ENCODE results near the gene CAPN11.

Gene CAPN11

DNA sequence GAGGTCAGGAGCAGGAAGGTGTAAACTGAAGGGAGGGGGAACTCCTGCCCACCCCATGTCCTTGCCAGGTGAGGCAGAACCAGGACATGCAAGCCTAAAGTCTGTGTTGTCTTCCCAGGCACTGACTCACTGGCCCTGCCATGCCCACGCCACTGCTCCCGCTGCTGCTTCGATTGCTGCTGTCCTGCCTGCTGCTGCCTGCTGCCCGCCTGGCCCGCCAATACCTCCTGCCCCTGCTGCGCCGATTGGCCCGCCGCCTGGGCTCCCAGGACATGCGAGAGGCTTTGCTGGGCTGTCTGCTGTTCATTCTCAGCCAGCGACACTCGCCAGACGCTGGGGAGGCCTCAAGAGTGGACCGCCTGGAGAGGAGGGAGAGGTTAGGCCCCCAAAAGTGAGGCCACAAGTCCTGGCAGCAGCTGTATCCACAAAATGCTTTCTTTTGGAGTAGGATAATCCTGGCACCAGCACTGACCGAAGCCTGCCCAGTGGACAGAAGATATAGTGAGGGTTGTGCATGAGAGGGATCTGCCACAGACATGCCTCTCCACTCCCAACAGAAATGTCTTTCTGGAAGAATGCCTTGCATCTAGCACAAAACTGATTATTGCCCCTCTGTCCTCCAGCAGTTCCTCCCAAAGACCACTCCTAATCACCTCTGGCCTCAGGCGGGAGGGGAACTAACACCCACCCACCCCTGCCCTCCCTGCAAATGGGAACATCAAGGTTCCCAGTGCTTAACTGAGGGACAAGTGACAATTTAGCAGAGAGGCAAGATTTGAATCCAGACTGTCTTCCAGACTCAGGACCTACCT lies 58.9 kb downstream of the CAPN11 start:
- DNase-seq = no peak

DNA sequence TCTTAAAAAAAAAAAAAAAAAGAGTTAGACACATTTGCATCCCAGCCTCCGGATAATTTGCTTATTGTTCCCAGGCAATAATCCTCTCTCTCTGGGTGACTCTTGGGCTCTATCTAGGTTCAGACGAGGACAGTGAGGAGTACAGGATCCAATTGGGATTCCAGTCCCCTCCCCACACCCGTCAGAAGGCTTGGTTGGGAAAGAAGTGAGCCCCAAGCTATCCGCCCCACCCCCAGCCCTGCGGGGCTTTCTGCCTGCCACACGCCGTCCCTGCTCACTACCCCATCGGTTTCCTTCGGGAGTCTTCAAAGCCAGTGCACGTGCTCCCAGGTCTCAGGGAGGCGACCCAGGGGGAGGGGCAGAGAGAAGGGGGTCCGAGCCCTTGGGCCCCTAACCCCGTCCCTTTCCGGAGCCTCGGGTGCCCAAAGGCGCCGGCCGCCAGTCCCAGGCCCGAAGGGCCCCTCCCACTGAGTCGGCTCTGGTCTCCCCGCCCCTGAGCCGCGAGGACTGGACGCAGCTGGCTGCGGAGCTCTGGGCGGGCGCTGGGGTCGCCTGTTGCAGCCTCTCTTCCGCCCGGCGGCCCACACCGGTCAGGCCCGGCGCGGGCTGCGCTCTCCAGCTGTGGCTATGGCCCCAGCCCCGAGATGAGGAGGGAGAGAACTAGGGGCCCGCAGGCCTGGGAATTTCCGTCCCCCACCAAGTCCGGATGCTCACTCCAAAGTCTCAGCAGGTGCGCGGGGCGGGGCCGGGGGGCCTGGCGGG lies 60.6 kb downstream of the CAPN11 start:
- DNase-seq = no peak

DNA sequence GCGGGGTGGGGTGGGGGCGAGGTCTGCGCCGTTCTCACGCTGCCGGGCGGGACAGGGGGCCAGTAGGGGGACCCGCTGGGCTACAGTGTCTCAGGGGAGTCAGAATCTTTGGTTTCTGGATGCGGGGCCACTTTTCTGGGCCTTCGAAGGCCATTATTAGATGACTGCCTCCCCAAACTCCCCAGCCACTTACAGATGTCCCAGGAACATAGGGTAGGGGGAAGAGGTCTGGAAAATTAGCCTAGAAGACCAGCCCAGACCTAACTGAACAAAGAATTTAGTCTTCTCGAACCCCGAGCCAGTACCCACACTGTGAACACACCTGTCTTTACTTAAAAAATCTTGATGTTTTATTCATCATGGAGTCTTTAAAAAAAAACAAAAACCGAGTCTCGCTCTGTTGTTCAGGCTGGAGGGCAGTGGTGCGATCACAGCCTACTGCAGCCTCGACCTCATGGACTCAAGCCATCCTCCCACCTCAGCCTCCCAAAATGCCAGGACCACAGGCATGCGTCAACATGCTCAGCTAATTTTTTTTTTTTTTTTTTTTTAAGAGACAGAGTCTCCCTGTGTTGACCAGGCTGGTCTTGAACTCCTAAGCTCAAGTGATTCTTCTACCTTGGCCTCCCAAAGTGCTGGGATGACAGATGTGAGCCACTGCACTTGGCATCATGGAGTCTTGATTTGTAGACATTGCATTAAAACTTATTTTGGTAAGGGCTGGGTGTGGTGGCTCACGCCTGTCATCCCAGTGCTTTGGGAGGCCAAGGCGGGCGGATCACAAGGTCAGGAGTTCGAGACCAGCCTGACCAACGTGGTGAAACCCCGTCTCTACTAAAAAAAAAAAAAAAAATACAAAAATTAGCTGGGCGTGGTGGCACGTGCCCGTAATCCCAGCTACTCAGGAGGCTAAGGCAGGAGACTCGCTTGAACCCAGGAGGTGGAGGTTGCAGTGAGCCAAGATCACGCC lies 61.5 kb downstream of the CAPN11 start:
- no peak for DNase-seq

DNA sequence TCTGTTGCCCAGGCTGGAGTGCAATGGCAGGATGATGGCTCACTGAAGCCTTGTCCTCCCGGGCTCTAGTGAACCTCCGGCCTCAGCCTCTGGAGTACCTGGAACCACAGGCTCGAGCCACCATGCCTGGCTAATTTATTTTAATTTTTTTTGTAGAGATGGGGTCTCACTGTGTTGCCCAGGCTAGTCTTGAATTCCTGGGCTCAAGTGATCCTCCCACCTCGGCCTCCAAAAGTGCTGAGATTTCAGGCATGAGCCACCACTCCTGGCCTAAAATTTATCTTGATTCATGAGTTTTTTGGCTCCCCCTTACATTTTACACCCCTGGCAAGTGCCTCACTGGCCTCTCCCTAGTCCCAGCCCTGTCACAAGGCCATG lies 62.3 kb downstream of the CAPN11 start:
- no peak for DNase-seq

DNA sequence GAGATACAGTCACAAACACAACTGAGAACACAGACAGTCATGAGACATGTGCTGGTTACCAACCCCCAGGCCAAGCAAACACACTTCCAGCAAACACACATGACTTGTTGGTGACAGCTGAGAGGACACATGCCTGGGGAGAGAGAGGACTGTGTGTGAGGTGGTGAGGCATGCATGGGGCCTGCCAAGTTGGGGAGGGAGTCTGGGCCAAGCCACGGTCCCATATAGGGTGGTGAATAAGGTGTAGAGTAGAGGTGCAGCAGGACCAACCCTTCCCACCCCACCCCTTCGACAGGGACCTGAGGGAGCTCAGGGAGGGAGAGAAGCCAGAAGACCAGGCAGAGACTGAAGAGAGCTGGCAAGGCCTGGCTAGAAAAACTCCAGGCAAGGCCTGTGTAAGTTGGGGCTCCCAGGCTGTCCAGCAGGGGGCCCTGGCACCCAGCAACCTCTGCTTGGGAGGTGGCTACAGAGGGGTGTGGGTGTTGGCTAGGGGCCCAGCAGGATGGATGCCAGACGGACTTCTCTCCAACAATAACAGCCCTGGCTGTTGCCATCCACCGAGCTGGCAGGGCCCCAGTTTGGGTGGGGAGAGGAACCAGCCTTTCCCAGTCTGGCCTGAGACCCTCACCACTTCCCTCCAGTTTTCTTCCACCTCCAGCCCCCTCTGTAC lies 62.8 kb downstream of the CAPN11 start:
- peak; percentile 46 for DNase-seq

DNA sequence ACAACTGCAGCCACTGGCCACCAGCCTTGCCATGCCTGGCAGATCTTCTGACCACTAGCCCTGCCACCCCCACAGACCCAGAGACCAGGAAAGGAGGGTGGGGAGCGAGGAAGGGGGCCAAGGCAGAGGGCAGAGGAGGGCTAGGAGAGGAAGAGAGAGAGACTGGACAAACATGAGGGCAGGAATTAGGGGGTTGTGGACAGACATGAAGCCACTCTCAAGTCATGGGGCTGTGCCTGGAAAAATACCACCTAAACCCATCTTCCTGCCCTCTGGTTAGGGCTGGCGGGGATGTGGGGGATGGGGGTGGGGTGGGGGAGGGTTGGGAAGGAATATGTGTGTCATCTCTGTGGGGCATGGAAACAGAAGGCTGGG lies 63.3 kb downstream of the CAPN11 start:
- DNase-seq = no peak

DNA sequence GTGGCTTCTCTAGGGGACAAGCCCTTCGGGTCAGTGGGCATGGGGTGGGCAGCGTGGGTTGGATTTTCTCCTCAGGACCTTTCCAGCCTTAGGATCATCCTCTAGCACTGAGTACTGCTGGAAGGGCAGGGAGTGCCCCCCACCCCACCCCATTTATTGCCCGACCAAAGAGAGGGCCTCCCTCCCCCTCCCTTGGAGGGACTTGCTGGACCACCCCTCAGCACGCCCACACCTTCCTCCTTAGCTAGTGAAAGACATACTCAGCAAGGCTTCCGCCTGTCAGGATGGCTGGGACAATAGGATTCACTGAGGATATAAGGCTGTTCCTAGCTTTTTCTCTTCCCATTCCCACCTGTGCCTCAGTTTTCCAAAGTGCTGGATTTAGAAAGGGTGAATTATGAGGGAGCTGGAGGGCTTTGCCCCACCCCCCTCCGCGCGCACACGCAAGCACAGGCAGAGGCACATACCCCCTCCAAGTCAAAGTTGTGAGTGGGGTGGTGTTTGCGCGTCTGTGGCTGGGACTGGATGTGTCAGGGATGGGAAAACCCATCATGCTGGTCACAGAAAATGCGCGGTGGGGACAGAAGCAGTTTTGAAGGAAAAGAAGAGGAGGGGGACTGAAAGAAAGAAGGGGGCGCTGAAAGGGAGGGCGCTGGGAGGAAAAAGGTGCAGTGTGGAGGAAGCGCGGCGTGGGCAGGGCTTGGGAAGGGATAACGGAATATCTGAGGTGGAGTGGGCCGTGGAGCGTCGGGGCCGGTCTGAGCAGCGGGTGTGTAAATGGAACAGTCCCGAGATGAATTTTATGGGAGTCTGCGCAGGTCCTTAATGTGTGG lies 64.1 kb downstream of the CAPN11 start:
- DNase-seq = no peak

DNA sequence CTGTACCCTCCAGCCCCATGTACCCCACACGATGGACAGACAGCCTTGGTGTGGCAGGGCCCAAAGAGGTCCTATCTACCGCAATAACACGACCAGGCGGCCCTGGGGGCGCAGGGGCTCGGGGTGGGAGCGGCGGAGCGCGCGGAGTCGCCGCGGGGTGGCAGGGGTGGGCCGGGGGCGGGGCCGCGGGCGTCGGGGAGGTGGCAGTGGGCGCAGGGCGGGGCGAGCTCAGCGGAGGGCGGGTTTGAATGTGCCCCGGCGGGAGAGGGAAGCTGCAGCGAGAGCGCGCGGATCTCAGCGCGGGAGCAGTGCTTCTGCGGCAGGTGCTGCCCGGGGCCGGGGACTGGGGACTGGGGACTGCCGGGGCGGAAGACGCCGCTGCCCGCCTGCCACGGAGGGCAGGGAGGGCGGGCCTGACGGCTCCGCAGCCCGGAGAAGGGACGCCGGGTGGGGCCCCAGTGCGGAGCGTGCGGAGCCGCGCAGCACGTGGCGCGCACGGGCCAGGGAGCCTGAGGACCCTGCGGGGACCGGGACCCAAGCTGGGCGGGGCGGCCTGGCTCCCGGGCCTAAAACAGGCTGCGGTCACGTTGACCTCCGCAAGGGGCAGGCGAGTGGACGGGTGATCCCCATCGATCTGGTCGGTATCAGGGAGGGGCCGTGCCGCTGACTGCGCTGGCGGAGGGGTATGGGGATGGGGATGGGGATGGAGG lies 64.9 kb downstream of the CAPN11 start, which contains the start of gene SLC29A1:
Gene SLC29A1 (plus strand): TSS at position 277 of the 710 bp plus-strand sequence. CDS start 3,719 bp downstream, outside the sequence.
- peak; percentile 36 for DNase-seq

DNA sequence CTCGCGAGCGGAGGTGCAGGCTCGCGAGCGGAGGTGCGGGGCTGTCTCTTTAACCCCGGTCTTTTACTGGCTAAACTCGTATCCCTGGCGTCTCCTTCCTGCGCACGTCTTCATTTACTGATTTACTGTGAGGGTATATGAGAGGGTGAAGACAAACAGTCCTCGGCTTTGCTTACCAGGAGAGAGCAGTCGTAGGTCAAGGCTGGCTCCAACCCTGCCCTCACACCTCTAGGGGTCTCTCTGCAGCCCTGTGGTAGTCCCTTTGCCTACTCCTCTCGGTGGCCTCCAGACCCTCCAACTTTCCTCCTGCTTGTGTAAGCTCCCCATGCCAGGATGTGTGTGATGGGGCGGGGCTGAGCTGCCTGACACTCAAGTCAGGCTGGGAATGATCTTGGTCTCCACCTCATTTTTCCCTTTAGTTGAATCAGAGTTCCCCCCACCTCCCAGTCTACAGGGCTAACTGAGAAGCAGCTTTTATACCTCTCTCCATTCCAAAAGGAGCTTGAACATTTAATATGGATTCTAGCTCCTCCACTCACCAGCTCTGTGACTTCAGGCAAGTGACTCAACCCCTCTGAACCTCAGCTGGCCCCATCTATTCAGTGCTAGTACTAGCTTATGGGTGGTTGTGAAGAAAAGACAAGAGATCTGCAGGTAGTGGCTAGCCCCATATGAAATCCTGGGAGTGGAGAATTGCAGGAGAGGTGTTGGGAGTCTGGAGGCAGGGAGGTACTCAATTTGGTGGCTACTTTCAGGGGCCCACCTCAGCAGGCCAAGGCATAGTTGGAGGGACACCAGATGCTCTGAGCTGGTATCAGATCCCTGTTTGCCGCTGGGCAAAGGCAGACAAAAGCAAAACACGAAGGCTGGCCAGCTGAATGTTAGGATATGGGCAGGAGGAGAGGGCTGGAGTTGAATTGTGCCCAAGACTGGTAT lies 65.7 kb downstream of the CAPN11 start:
- DNase-seq = no peak

DNA sequence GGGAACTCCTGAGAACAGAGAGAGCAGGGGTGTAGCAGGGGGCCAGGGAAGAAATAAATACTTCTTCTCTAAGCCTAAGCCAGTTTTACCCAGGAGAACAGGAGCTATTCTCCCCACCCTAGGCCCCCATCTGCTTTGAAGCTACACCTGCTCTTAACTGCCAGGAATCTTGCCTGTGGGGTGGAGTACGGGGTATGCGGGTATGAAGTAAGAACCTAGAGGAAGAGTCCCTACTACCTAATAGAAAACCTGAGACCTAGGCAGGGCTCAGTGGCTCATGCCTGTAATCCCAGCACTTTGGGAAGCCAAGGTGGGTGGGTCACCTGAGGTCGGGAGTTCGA lies 66.3 kb downstream of the CAPN11 start:
- no peak for DNase-seq

DNA sequence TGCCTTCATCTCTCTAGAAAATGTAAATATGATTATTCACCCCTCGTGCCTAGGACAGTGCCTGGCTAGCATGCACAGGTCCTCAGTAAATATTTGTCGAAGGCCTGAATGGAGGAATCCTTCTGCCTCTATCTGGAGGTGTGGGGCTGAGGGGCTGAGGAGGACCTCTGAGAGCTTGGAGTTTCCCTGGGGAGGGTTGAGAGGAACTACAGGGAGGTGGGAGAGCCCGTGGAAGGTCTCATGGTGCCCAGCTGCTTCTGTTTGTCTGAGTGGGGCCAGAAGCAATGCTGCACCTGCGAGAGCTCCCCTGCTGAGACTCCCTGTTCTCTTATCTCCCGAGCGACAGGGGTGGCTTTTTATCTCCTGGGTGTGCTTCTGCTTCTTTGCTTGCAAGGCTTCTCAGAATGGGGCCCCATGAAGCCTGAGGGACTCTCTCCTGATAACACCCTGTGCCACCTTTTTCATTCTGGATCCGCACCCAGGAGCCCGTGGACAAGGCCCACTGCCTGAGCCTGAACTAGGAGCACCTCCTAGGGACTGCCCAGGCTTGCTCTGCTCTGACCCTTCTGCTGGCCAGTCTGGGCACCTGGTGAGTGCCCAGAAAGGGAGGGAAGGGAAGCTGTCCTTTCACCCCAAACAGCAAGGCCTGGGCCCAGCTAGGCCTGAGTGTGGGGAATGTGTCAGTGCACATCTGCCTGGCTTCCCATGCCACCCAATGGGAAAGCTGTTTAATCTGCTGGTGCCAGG lies 67.1 kb downstream of the CAPN11 start:
- DNase-seq = no peak

DNA sequence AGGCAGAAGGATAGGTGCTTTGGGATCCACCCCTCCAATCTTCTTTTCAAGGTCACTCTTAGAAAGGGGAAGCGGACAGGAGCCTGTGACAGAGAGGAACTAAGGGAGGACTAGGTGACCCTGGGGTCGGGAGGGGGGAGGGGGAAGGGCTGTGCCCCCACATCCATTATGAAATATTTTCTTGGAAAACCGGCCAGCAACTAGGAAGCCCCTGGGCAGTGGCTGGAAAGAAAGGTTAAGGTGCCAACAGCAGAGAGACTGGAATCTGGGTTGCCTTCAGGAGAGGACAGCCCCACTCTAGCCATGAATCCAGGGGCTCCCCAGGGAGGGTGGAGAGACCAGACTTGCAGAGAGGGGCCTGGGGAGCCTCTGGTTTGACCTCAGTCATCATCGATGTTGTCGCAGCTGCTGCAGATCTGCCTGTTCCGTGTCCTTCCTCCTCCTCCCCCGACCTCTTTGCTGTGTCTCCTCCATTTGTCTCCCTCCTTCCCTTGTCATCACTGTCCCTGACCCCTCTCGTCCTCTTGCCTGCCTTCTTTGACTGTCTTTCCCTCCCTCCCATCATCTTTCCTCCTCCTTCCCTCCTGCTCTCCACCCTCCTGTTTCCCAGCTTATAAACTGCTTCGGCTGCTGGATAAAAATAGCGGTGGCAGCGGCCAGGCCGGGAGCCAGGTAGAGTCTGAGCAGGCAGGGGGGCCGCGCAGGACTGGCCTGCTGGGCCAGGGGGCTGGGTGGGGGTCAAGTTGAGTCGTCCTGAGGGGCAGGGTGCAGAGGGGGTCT lies 67.9 kb downstream of the CAPN11 start:
- no peak for DNase-seq

DNA sequence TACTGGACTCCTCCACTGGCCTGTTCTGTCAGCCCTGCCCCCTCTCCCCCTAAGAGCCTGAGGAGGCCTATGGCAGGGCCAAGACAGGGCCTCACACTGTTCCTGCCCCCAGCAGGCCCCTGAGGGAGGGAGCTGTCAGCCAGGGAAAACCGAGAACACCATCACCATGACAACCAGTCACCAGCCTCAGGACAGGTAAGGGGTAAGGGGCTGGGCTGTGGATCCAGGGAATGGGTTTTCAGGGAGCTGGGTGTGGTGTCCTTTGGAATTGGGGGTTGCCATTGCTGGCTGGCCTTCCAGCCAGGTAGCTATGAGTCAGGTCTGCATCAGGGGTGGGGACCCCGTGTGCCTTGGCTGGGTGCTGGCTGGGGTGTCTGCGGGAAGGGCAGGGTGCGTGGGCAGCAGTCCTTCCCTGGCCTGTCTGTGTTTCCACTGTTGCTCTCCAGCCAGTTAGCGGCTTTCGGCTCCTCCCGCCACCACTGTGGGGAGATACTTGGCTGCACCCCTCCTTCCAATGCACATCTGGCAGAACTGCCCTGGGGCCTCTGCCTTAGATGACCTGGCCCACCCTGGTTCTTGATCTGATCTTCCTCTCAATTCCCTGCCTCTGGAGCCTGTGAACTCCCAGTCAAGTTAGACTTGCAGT lies 68.7 kb downstream of the CAPN11 start:
- no peak for DNase-seq

DNA sequence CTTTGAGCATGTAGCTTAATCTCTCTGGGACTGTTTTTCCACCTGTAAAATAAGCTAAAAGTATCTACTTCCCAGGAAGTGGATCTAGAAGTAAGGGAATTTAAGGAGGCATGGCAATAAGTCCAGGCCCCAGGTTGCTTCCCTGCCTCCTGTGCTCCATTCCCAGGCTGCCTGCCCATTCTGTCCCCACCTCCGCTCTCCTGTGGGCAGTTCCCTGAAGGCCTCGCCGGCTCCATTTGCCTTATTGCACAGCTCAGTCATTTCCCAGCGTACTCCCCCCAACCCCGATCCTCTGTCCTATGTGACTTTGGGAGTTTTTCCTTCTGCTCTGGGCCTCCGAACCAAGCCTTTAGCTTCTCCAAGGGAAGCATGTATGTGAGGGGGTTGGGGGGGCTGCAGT lies 69.4 kb downstream of the CAPN11 start:
- DNase-seq = no peak

DNA sequence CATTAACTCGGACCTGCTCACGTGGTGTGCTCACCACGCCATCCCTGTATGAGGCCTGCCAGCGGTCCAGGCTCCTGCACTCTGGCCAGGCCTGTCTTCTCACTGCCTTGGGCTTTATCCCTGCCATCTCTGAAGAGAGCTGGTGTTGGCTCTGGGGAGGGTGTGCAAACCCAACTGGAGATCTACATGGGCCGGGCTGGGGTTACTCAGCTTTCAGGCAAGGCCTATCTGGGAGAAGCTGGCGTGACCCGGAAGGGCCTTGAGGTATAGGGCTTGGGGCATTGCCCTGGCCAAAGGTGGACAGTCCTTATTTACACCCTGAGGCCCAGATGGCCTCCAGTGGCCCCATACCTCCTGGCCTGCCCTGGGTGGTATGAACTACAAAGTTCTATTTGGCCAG lies 69.8 kb downstream of the CAPN11 start:
- DNase-seq = no peak

DNA sequence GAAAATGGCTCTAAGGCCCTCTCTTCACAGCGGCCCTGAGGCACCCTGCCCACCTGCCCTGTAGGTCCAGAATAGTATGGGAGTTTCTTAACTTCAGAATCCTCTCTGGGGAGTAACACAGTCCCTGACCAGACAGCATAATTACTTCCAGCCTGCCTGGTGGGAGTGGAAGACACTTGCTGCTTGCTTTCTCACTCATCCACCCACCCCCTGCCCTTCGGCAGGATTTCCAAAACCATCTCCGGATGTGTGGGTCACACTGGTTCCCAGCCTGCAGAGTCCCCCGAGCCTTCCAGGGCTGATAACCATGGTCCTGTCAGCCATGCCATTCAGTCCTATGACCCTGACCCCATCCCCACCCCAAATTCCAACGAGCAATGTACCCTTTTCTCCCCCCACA lies 70.2 kb downstream of the CAPN11 start:
- DNase-seq = no peak

DNA sequence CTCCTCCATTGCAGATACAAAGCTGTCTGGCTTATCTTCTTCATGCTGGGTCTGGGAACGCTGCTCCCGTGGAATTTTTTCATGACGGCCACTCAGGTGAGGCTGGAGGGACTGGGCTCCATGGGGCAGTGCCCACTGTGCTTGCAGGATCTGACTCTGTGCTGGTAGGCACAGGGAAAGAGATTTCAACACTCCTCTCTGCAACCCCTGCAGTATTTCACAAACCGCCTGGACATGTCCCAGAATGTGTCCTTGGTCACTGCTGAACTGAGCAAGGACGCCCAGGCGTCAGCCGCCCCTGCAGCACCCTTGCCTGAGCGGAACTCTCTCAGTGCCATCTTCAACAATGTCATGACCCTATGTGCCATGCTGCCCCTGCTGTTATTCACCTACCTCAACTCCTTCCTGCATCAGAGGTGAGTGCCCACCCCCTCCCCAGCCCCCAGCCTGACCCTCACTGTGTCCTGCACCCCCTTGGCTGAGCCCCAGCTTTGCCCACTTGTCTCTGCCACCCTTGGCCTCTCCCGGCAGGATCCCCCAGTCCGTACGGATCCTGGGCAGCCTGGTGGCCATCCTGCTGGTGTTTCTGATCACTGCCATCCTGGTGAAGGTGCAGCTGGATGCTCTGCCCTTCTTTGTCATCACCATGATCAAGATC lies 70.9 kb downstream of the CAPN11 start:
- no peak for DNase-seq
